HCT116 (cell line): ENCODE measurements around the gene ZBTB7C. TPM values are rescaled to one million over a fixed set of nuclear protein-coding genes. Genes with fewer than 3 reads are reported as not detected.

Experiments
- ATAC-seq: fragments of 200-7000 bp; cut with Tn5 transposase; 2 replicates; pipeline ENCODE4 v1.9.1; 2020; ENCODE audit warnings: mild to moderate bottlenecking, moderate library complexity
- BruUV-seq: library from RNA; stranded (reverse); fragments of 400-500 nt; replicated peaks from 2 replicates; lab custom pipeline; 2021; lab: Mats Ljungman, UMichigan
- CTCF ChIA-PET: fragments of 300-600 bp; sonication (Branson Sonifier 250); formaldehyde crosslinking; loops from one replicate; lab custom pipeline; 2021; ENCODE audit warnings: antibody characterized with exemption; lab: Charles Lee
- POLR2A ChIA-PET: fragments of 300-600, 350-600 bp; sonication (Branson Sonifier 250); formaldehyde crosslinking; loops from one replicate; lab custom pipeline; 2021; ENCODE audit warnings: antibody characterized with exemption; lab: Charles Lee
- RAD21 ChIA-PET, 2 experiments: fragments of 300-600 bp; sonication (Branson Sonifier 250); formaldehyde crosslinking; loops; one replicate each; lab custom pipeline; 2023; ENCODE audit warnings: low total read pairs in 2 of 2; ENCODE audit not compliant: uncharacterized antibody in 2 of 2, unreplicated experiment in 2 of 2, low non-redundant PET in 1 of 2; lab: Charles Lee
- DNase-seq: peaks from one replicate; pipeline ENCODE4 v3.0.0-alpha.2; 2010; ENCODE audit warnings: low read depth, low spot score
- H2AFZ ChIP-seq: fragments of 200-600 bp; shearing (Covaris generic), sonication (generic); 2 replicates; pipeline ENCODE4 v1.6.1; 2017; ENCODE audit warnings: low read depth, mixed run types, mixed read lengths, antibody characterized with exemption, low read length; ENCODE audit not compliant: poor library complexity, severe bottlenecking
- H3K27ac ChIP-seq: 2 replicates; pipeline ENCODE4 v1.5.1; 2012; ENCODE audit warnings: low read depth, low read length
- H3K27me3 ChIP-seq: fragments of 200-600 bp; sonication (generic); 2 replicates; pipeline ENCODE4 v1.6.1; 2016; ENCODE audit warnings: mixed run types, low read length, mixed read lengths; ENCODE audit not compliant: insufficient read depth
- H3K36me3 ChIP-seq, 2 experiments: fragments of 200-500 bp in 1 of 2; fragments of 200-600 bp in 1 of 2; sonication (Bioruptor generic) in 1 of 2; sonication (generic) in 1 of 2; 2 replicates each; pipeline versions ENCODE4 v1.5.1 to v1.6.1; 2014 to 2016; ENCODE audit warnings: low read length in 2 of 2, inconsistent platforms in 1 of 2, mixed read lengths in 1 of 2, mixed run types in 1 of 2; ENCODE audit not compliant: insufficient read depth in 2 of 2, control insufficient read depth in 1 of 2
- H3K4me1 ChIP-seq, 2 experiments: fragments of 200-600 bp in 1 of 2; sonication (generic) in 1 of 2; 2 replicates each; pipeline versions ENCODE4 v1.5.1 to v1.6.1; 2012 to 2017; ENCODE audit warnings: low read length in 2 of 2, inconsistent platforms in 1 of 2, mild to moderate bottlenecking in 1 of 2, mixed read lengths in 1 of 2, mixed run types in 1 of 2, moderate library complexity in 1 of 2; ENCODE audit not compliant: insufficient read depth in 2 of 2, control insufficient read depth in 1 of 2
- H3K4me2 ChIP-seq: fragments of 200-600 bp; sonication (generic); 2 replicates; pipeline ENCODE4 v1.6.1; 2017; ENCODE audit warnings: mixed run types, low read length, mixed read lengths
- H3K4me3 ChIP-seq, 2 experiments: fragments of 200-600 bp in 1 of 2; sonication (generic) in 1 of 2; replicated peaks in 1 of 2; 2 replicates each; pipeline ENCODE4 v1.5.1; 2011 to 2016; ENCODE audit warnings: low read length in 2 of 2, control low read depth in 1 of 2, low read depth in 1 of 2, mild to moderate bottlenecking in 1 of 2, mixed read lengths in 1 of 2, mixed run types in 1 of 2
- H3K79me2 ChIP-seq: fragments of 200-600 bp; sonication (generic); 2 replicates; pipeline ENCODE4 v1.6.1; 2017; ENCODE audit warnings: mild to moderate bottlenecking, mixed run types, low read length, moderate library complexity, mixed read lengths; ENCODE audit not compliant: insufficient read depth
- H3K9ac ChIP-seq: fragments of 200-600 bp; sonication (generic); 2 replicates; pipeline ENCODE4 v1.6.1; 2016; ENCODE audit warnings: low read length, mixed read lengths
- H3K9me2 ChIP-seq: fragments of 200-600 bp; sonication (generic), shearing (Covaris generic); 2 replicates; pipeline ENCODE4 v1.6.1; 2017; ENCODE audit warnings: mixed run types, mild to moderate bottlenecking, moderate library complexity; ENCODE audit not compliant: insufficient read depth
- H3K9me3 ChIP-seq, 2 experiments: fragments of 200-500 bp in 1 of 2; fragments of 200-600 bp in 1 of 2; sonication (Bioruptor generic) in 1 of 2; sonication (generic) in 1 of 2; 2 replicates each; pipeline ENCODE4 v1.6.1; 2014 to 2017; ENCODE audit warnings: low read length in 2 of 2, mixed read lengths in 2 of 2, inconsistent platforms in 1 of 2, low read depth in 1 of 2, mild to moderate bottlenecking in 1 of 2, mixed run types in 1 of 2, moderate library complexity in 1 of 2; ENCODE audit not compliant: control insufficient read depth in 1 of 2, insufficient read depth in 1 of 2
- H4K20me1 ChIP-seq: fragments of 200-600 bp; sonication (generic), shearing (Covaris generic); 2 replicates; pipeline ENCODE4 v1.6.1; 2017; ENCODE audit warnings: mixed run types, mild to moderate bottlenecking, moderate library complexity; ENCODE audit not compliant: insufficient read depth
- ATF3 ChIP-seq: IDR thresholded peaks from 2 replicates; pipeline ENCODE4 v1.6.1; 2012
- CBX3 ChIP-seq: IDR thresholded peaks from 2 replicates; pipeline ENCODE4 v1.6.1; 2012; ENCODE audit warnings: low read depth
- CEBPB ChIP-seq: IDR thresholded peaks from 2 replicates; pipeline ENCODE4 v1.6.1; 2012; ENCODE audit warnings: low read depth
- EGR1 ChIP-seq: IDR thresholded peaks from 2 replicates; pipeline ENCODE4 v1.6.1; 2012; ENCODE audit warnings: low read depth
- ELF1 ChIP-seq: IDR thresholded peaks from 2 replicates; pipeline ENCODE4 v1.6.1; 2012; ENCODE audit warnings: low read depth, borderline replicate concordance
- EZH2 ChIP-seq: fragments of 200-600 bp; sonication (generic); IDR thresholded peaks from 2 replicates; pipeline ENCODE4 v1.6.1; 2017; ENCODE audit warnings: antibody characterized with exemption, mixed run types
- EZH2phosphoT487 ChIP-seq: fragments of 200-600 bp; IDR thresholded peaks from 2 replicates; pipeline ENCODE4 v1.6.1; 2018; ENCODE audit warnings: antibody characterized with exemption, borderline replicate concordance
- JUND ChIP-seq: IDR thresholded peaks from 2 replicates; pipeline ENCODE4 v1.6.1; 2012
- POLR2A ChIP-seq: IDR thresholded peaks from 2 replicates; pipeline ENCODE4 v1.7.0; 2011; ENCODE audit warnings: borderline replicate concordance; ENCODE audit not compliant: insufficient read depth, insufficient read length; ENCODE audit errors: extremely low read depth
- RAD21 ChIP-seq: IDR thresholded peaks from 2 replicates; pipeline ENCODE4 v1.6.1; 2012; ENCODE audit warnings: low read depth, mild to moderate bottlenecking
- SRF ChIP-seq: IDR thresholded peaks from 2 replicates; pipeline ENCODE4 v1.6.1; 2012; ENCODE audit warnings: low read depth
- TCF7L2 ChIP-seq: IDR thresholded peaks from 2 replicates; pipeline ENCODE4 v1.7.0; 2011; ENCODE audit warnings: borderline replicate concordance, inconsistent platforms; ENCODE audit not compliant: insufficient read depth, insufficient read length; ENCODE audit errors: extremely low read depth
- YY1 ChIP-seq: IDR thresholded peaks from 2 replicates; pipeline ENCODE4 v1.6.1; 2011; ENCODE audit warnings: low read length, low read depth, moderate library complexity, mild to moderate bottlenecking; ENCODE audit not compliant: insufficient replicate concordance; ENCODE audit errors: extremely low read depth
- ZFX ChIP-seq: fragments of 450-650 bp; IDR thresholded peaks from 2 replicates; pipeline ENCODE4 v1.6.1; 2017
- intact Hi-C: fragments of 100-400 bp; cut with micrococcal nuclease; formaldehyde crosslinking; loops from 2 replicates; pipeline ENCODE4 v1.10.0; 2022
- total RNA-seq: library from RNA; stranded (reverse); gene quantifications from one replicate; pipeline ENCODE4 v1.2.1, GENCODE V29; 2021; ENCODE audit not compliant: unreplicated experiment
- TF ChIP-seq, protein P1 (sequence below), 3 experiments: fragments of 200-600 bp in 1 of 3; sonication (generic) in 1 of 3; IDR thresholded peaks in 2 of 3; conservative IDR thresholded peaks in 1 of 3; 2 replicates each; pipeline ENCODE4 v1.5.1; 2012 to 2017; ENCODE audit warnings: low read depth in 2 of 3, low read length in 2 of 3, antibody characterized with exemption in 1 of 3, borderline replicate concordance in 1 of 3, control low read depth in 1 of 3, mild to moderate bottlenecking in 1 of 3, mixed read lengths in 1 of 3, mixed run types in 1 of 3, moderate library complexity in 1 of 3; ENCODE audit not compliant: insufficient read depth in 1 of 3
- TF ChIP-seq, protein P2 (sequence below): IDR thresholded peaks from 2 replicates; pipeline ENCODE4 v1.6.1; 2012
- TF ChIP-seq, protein P3 (sequence below): IDR thresholded peaks from 2 replicates; pipeline ENCODE4 v1.6.1; 2011; ENCODE audit warnings: mild to moderate bottlenecking, low read length, moderate library complexity; ENCODE audit not compliant: insufficient replicate concordance; ENCODE audit errors: extremely low read depth

Gene ZBTB7C
- total RNA-seq, 1 experiment from 2014 or later, result 0.37 TPM

- ATAC-seq, result no peak
- intact Hi-C loops, result no loop called here
- TF ChIP-seq EZH2phosphoT487 (no peak), CBX3 (no peak), ATF3 (no peak), ELF1 (no peak), CEBPB (no peak)
- TF ChIP-seq, protein P1, sequence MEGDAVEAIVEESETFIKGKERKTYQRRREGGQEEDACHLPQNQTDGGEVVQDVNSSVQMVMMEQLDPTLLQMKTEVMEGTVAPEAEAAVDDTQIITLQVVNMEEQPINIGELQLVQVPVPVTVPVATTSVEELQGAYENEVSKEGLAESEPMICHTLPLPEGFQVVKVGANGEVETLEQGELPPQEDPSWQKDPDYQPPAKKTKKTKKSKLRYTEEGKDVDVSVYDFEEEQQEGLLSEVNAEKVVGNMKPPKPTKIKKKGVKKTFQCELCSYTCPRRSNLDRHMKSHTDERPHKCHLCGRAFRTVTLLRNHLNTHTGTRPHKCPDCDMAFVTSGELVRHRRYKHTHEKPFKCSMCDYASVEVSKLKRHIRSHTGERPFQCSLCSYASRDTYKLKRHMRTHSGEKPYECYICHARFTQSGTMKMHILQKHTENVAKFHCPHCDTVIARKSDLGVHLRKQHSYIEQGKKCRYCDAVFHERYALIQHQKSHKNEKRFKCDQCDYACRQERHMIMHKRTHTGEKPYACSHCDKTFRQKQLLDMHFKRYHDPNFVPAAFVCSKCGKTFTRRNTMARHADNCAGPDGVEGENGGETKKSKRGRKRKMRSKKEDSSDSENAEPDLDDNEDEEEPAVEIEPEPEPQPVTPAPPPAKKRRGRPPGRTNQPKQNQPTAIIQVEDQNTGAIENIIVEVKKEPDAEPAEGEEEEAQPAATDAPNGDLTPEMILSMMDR (IDR thresholded peaks at IDR 0.05 in 2 of 3, conservative IDR thresholded peaks at IDR 0.05 in 1 of 3; ENCODE audit: borderline replicate concordance in 1 of 3, insufficient read depth in 1 of 3, low read depth in 2 of 3, low read length in 2 of 3), result no peak
- TF ChIP-seq, all 23 proteins: peak for 0
- RAD21 ChIA-PET, result no interaction called here
- Histone ChIP-seq H3K36me3 (no peaks in the 10 kb centered on the region), H3K9ac (no peak overlapping the region), H4K20me1 (no peaks in the 10 kb centered on the region), H2AFZ (no peak overlapping the region), H3K79me2 (no peaks in the 10 kb centered on the region), H3K4me3 (no peak overlapping the region), H3K4me1 (no peaks in the 10 kb centered on the region), H3K4me2 (no peak overlapping the region), H3K27ac (no peak overlapping the region), H3K9me3 (no peaks in the 10 kb centered on the region), H3K9me2 (no peaks in the 10 kb centered on the region), H3K27me3 (0 out of 2 replicates have a peak, but pooled peaks cover 4% of the 10 kb centered on the region)
- no TSS peak for BruUV-seq
- CTCF ChIA-PET, result no interaction called here
- DNase-seq, result no peak
- POLR2A ChIA-PET, result no interaction called here
These were observed 237.5 kb downstream of the ZBTB7C start for GRCh38 chr18:48171490-48172188.

GRCh38 chr18:48170651-48171050 lies 238.5 kb downstream of the ZBTB7C start:
- no peak overlapping the region for H3K4me2 ChIP-seq
- ATAC-seq (no peak), DNase-seq (no peak)
- no peaks in the 10 kb centered on the region for H3K4me1 ChIP-seq
- CTCF ChIA-PET, result no interaction called here
- H3K4me3 ChIP-seq, result no peak overlapping the region
- no TSS peak for BruUV-seq
- intact Hi-C loops, result no loop called here
- H3K36me3 ChIP-seq, result no peaks in the 10 kb centered on the region
- no peaks in the 10 kb centered on the region for H3K9me3 ChIP-seq
- POLR2A ChIA-PET, result no interaction called here
- H3K27me3 ChIP-seq, result 0 out of 2 replicates have a peak, but pooled peaks cover 4% of the 10 kb centered on the region
- no peak overlapping the region for H3K27ac ChIP-seq
- no peaks in the 10 kb centered on the region for H4K20me1 ChIP-seq
- no peak overlapping the region for H3K9ac ChIP-seq
- RAD21 ChIA-PET, result no interaction called here
- no peak overlapping the region for H2AFZ ChIP-seq
- no peaks in the 10 kb centered on the region for H3K9me2 ChIP-seq
- no peaks in the 10 kb centered on the region for H3K79me2 ChIP-seq
- TF ChIP-seq, protein P2, sequence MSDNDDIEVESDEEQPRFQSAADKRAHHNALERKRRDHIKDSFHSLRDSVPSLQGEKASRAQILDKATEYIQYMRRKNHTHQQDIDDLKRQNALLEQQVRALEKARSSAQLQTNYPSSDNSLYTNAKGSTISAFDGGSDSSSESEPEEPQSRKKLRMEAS, result no peak
- no peak for TF ChIP-seq SRF
- no peak for TF ChIP-seq POLR2A
- no peak for TF ChIP-seq EGR1
- TF ChIP-seq TCF7L2, result no peak
- TF ChIP-seq CBX3, result no peak
- TF ChIP-seq ELF1, result no peak
- TF ChIP-seq, protein P3, sequence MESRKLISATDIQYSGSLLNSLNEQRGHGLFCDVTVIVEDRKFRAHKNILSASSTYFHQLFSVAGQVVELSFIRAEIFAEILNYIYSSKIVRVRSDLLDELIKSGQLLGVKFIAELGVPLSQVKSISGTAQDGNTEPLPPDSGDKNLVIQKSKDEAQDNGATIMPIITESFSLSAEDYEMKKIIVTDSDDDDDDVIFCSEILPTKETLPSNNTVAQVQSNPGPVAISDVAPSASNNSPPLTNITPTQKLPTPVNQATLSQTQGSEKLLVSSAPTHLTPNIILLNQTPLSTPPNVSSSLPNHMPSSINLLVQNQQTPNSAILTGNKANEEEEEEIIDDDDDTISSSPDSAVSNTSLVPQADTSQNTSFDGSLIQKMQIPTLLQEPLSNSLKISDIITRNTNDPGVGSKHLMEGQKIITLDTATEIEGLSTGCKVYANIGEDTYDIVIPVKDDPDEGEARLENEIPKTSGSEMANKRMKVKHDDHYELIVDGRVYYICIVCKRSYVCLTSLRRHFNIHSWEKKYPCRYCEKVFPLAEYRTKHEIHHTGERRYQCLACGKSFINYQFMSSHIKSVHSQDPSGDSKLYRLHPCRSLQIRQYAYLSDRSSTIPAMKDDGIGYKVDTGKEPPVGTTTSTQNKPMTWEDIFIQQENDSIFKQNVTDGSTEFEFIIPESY, result no peak
- TF ChIP-seq RAD21, result no peak
- TF ChIP-seq CEBPB, result no peak
- no peak for TF ChIP-seq EZH2
- no peak for TF ChIP-seq YY1
- TF ChIP-seq ZFX, result no peak
- no peak for TF ChIP-seq JUND
